ENCODE measurements around the gene KCNK15. TPM values are rescaled to one million over a fixed set of nuclear protein-coding genes. Genes with fewer than 3 reads are reported as not detected.

KCNK15 gene
- total and polyA plus RNA-seq, 9 of the 15 experiments (the other 6 are each of a cell fraction or from before 2014, with no cell fraction given), result 0.03 to 0.30 (median 0.17) TPM; not detected in 5

GRCh38 chr20:44784688-44785087, 39.0 kb downstream of the KCNK15 start:
- H3K27ac ChIP-seq (ENCODE audit: extremely low read depth, low read depth, low read length), result no peak overlapping the region
- no peak overlapping the region for H3K9ac ChIP-seq (ENCODE audit: insufficient read depth in 1 of 2, low read depth in 2 of 2, low read length in 2 of 2)
- DNase-seq (ENCODE audit: extremely low read depth in 1 of 4, low spot score in 3 of 4) (no peak), FAIRE-seq (no peak), ATAC-seq (no peak)
- intact Hi-C loops (cut with micrococcal nuclease), result no loop called here
- H3K4me1 ChIP-seq (replicated peaks in 1 of 2; ENCODE audit: control insufficient read depth in 2 of 2, insufficient read depth in 2 of 2, low read length in 2 of 2), result no peaks in the 10 kb centered on the region
- H3K36me3 ChIP-seq (ENCODE audit: control insufficient read depth, insufficient read depth, low read length), result no peaks in the 10 kb centered on the region
- no peaks in the 10 kb centered on the region; the same call in 1 of the 2 replicates for H4K20me1 ChIP-seq (replicated peaks; ENCODE audit: control insufficient read depth, insufficient read depth, low read length)
- H3K79me2 ChIP-seq (ENCODE audit: control insufficient read depth, insufficient read depth, low read length), result no peaks in the 10 kb centered on the region
- ChIA-PET POLR2A (no interaction called here), CTCF (ENCODE audit: low intra/inter-chr PET ratio) (no interaction called here)
- WGBS (ENCODE audit: insufficient coverage, low coverage, missing lambda C conversion rate), result 0% methylated on average over 1 of the region's 1 CpG
- no peaks in the 10 kb centered on the region for H3K9me3 ChIP-seq (replicated peaks; ENCODE audit: control insufficient read depth, insufficient read depth, low read depth, low read length)
- BruUV-seq (replicated peaks), result no TSS peak
- no peak overlapping the region for H2AFZ ChIP-seq (ENCODE audit: low read depth, low read length)
- in situ Hi-C loops (cut with MboI), result no loop called here
- no peak overlapping the region for H3K4me2 ChIP-seq (ENCODE audit: insufficient read depth, low read length)
- peaks cover 5 to 10% of the 10 kb centered on the region in 2 experiments; a peak in 4 of 5 replicates for H3K27me3 ChIP-seq (ENCODE audit: control insufficient read depth in 2 of 2, insufficient read depth in 2 of 2, low read length in 2 of 2)
- no peaks in the 10 kb centered on the region for H3K9me1 ChIP-seq (ENCODE audit: control insufficient read depth, insufficient read depth, low read length)
- H3K4me3 ChIP-seq, result no peak overlapping the region
- TF ChIP-seq PCBP2 (IDR thresholded peaks at IDR 0.05; ENCODE audit: low read depth, low read length, poor library complexity, severe bottlenecking), result no peak
- no peak for TF ChIP-seq DACH1 (IDR thresholded peaks at IDR 0.05; ENCODE audit: partially characterized antibody)
- TF ChIP-seq JUN (IDR thresholded peaks at IDR 0.05; ENCODE audit: borderline replicate concordance, low read depth, low read length), result no peak
- TF ChIP-seq JUN (CRISPR knock-in tag; IDR thresholded peaks at IDR 0.05; ENCODE audit: borderline replicate concordance), result no peak
- no peak for TF ChIP-seq SREBF1 (IDR thresholded peaks at IDR 0.05; ENCODE audit: borderline replicate concordance, low read depth, low read length)
- TF ChIP-seq NFE2 (IDR thresholded peaks at IDR 0.05; ENCODE audit: low read depth), result no peak
- TF ChIP-seq DNMT1 (IDR thresholded peaks at IDR 0.05), result no peak
- TF ChIP-seq CLOCK (CRISPR knock-in tag; IDR thresholded peaks at IDR 0.05; ENCODE audit: borderline replicate concordance), result no peak
- no peak for TF ChIP-seq ZFP1 (CRISPR knock-in tag; IDR thresholded peaks at IDR 0.05)
- TF ChIP-seq GTF2F1 (IDR thresholded peaks at IDR 0.05; ENCODE audit: low read depth, low read length), result no peak
- no peak for TF ChIP-seq ZNF232 (CRISPR knock-in tag; IDR thresholded peaks at IDR 0.05)
- no peak for TF ChIP-seq REST (IDR thresholded peaks at IDR 0.05; ENCODE audit: borderline replicate concordance)
- no peak for TF ChIP-seq REST (CRISPR knock-in tag; IDR thresholded peaks at IDR 0.05; ENCODE audit: low read depth)
- no peak for TF ChIP-seq DIDO1 (tag; IDR thresholded peaks at IDR 0.05; ENCODE audit: low read depth)
